Subcutaneous abdominal adipose tissue (tissue), 5 donors: Measurements from ENCODE around the gene ALK.

ENCODE experiments used
- H3K27ac ChIP-seq: one replicate; pipeline ENCODE4 v1.7.0; 2013; ENCODE audit warnings: low read depth, mild to moderate bottlenecking, inconsistent platforms, low read length, moderate library complexity
- H3K27me3 ChIP-seq, 5 donors: one replicate each; pipeline ENCODE4 v1.7.0; 2013; ENCODE audit warnings: low read length in 5 of 5, inconsistent platforms in 1 of 5; ENCODE audit not compliant: control insufficient read depth in 5 of 5, insufficient read depth in 4 of 5
- H3K36me3 ChIP-seq, 5 donors: one replicate each; pipeline ENCODE4 v1.7.0; 2013; ENCODE audit warnings: low read length in 5 of 5; ENCODE audit not compliant: control insufficient read depth in 5 of 5, insufficient read depth in 5 of 5
- H3K4me1 ChIP-seq, 5 donors: one replicate each; pipeline ENCODE4 v1.7.0; 2013; ENCODE audit warnings: low read length in 5 of 5, mild to moderate bottlenecking in 3 of 5, moderate library complexity in 1 of 5; ENCODE audit not compliant: control insufficient read depth in 5 of 5, insufficient read depth in 5 of 5
- H3K4me3 ChIP-seq, 5 donors: one replicate each; pipeline ENCODE4 v1.7.0; 2013; ENCODE audit warnings: low read length in 5 of 5, low read depth in 1 of 5
- H3K9ac ChIP-seq, 5 donors: one replicate each; pipeline ENCODE4 v1.7.0; 2013; ENCODE audit warnings: low read length in 5 of 5, mild to moderate bottlenecking in 4 of 5, moderate library complexity in 3 of 5
- H3K9me3 ChIP-seq, 5 donors: one replicate each; pipeline ENCODE4 v1.7.0; 2013; ENCODE audit warnings: low read length in 5 of 5; ENCODE audit not compliant: control insufficient read depth in 5 of 5
- donor health status: healthy.
- donor health status: healthy.
- donor health status: healthy.
- donor health status: healthy.
- donor health status: healthy.

The ALK gene

DNA sequence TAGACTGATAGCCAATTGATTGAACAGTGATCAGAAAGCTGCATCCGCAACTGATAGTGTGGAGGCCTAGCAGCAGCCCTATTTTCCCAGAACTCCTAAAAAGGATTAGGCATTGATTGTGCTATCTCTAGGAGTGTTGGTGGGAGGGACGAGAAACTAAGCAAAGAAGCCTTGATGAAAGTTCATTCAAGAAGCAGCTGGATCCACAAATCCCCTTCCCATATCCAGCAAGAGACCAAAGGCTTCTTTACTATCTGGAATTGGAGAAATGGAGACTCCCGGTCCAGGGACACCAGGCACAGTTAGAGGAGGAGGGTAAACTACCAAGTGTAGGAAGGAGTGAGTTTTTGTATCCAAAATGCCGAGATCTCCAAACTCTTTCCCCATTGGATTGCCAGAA is 151.5 kb downstream of the ALK start:
- Histone ChIP-seq H3K9me3 (no peaks in the 10 kb centered on the region), H3K27ac (no peak overlapping the region), H3K27me3 (no peaks in the 10 kb centered on the region), H3K4me3 (no peak overlapping the region), H3K9ac (no peak overlapping the region), H3K36me3 (no peaks in the 10 kb centered on the region), H3K4me1 (no peaks in the 10 kb centered on the region)

DNA sequence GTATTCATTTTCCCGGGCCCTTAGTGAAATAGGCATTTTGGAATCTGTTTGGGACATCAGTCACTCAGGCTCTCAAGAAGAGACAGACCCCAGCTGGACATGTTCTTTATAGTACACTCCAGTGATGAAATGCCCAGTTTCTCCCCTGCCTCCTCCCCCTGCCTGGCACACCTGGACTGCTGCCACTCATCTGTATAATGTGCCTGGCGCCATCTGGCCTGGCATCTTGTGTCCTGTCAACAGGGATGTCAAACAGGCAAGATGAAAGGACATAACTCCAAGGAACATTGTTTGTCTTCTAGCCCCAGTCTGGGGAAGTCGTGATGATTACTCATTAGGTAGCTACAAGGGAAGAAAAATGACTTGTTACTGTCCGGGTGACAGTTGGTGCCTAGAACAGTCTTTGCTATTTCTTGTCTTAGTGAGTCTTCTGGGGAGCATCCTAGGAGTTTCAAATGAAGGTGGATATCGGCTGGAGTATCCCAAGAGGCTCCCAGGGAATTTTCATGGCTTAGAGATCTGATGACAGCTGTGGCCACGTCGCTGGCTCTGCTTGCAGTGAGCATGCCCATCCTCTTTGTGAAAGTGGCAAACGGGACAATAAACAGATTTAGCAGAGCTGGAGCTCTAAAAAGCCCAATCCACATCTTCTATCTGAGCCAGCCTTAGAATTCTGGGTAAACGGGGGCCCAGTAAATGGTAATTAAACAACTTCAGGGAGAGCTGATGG is 153.6 kb downstream of the ALK start:
- no peaks in the 10 kb centered on the region for H3K4me1 ChIP-seq
- no peaks in the 10 kb centered on the region for H3K9me3 ChIP-seq
- H3K27ac ChIP-seq: no peak overlapping the region
- H3K36me3 ChIP-seq: no peaks in the 10 kb centered on the region
- H3K4me3 ChIP-seq: no peak overlapping the region
- H3K9ac ChIP-seq: no peak overlapping the region
- H3K27me3 ChIP-seq: no peaks in the 10 kb centered on the region

GRCh38 chr2:29766191-29766590 is 155.2 kb downstream of the ALK start:
- no peaks in the 10 kb centered on the region for H3K4me1 ChIP-seq
- no peak overlapping the region for H3K9ac ChIP-seq
- H3K9me3 ChIP-seq: no peaks in the 10 kb centered on the region
- H3K27ac ChIP-seq: no peak overlapping the region
- no peaks in the 10 kb centered on the region for H3K27me3 ChIP-seq
- H3K36me3 ChIP-seq: no peaks in the 10 kb centered on the region
- H3K4me3 ChIP-seq: no peak overlapping the region

- Histone ChIP-seq H3K9ac (no peak overlapping the region), H3K27me3 (no peaks in the 10 kb centered on the region), H3K27ac (no peak overlapping the region), H3K4me1 (no peaks in the 10 kb centered on the region), H3K4me3 (no peak overlapping the region), H3K9me3 (no peaks in the 10 kb centered on the region), H3K36me3 (no peaks in the 10 kb centered on the region)
These were observed 155.7 kb downstream of the ALK start for GRCh38 chr2:29765721-29766120.

DNA sequence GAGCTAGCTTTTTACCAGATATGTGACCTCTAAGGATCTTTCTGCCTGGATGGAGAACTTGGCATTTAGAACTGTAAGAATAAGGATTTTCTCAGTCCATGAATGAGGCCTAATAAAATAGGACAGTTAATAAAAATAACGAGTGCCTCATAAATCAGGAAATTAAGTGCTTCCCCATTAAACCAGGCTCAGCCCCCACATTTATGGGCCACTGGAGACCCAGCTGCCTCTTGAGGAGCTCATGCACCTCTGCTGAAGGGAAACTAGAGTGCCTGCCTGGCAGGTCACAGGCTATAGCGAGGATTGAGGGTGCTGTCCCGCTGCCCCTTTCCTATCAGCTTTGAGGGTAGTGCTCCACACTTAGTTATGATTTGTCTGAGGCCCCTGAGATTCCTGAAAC is 158.0 kb downstream of the ALK start:
- Histone ChIP-seq H3K4me1 (no peaks in the 10 kb centered on the region), H3K36me3 (no peaks in the 10 kb centered on the region), H3K27me3 (no peaks in the 10 kb centered on the region), H3K4me3 (no peak overlapping the region), H3K9me3 (no peaks in the 10 kb centered on the region), H3K27ac (no peak overlapping the region), H3K9ac (no peak overlapping the region)

GRCh38 chr2:29762239-29762638 is 159.1 kb downstream of the ALK start:
- Histone ChIP-seq H3K4me1 (no peaks in the 10 kb centered on the region), H3K4me3 (no peak overlapping the region), H3K36me3 (no peaks in the 10 kb centered on the region), H3K27ac (no peak overlapping the region), H3K27me3 (no peaks in the 10 kb centered on the region), H3K9ac (no peak overlapping the region), H3K9me3 (no peaks in the 10 kb centered on the region)

GRCh38 chr2:29761278-29761677 is 160.1 kb downstream of the ALK start:
- no peaks in the 10 kb centered on the region for H3K36me3 ChIP-seq
- H3K27me3 ChIP-seq: no peaks in the 10 kb centered on the region
- H3K4me1 ChIP-seq: no peaks in the 10 kb centered on the region
- no peak overlapping the region for H3K4me3 ChIP-seq
- no peaks in the 10 kb centered on the region for H3K9me3 ChIP-seq
- H3K9ac ChIP-seq: no peak overlapping the region
- H3K27ac ChIP-seq: no peak overlapping the region

DNA sequence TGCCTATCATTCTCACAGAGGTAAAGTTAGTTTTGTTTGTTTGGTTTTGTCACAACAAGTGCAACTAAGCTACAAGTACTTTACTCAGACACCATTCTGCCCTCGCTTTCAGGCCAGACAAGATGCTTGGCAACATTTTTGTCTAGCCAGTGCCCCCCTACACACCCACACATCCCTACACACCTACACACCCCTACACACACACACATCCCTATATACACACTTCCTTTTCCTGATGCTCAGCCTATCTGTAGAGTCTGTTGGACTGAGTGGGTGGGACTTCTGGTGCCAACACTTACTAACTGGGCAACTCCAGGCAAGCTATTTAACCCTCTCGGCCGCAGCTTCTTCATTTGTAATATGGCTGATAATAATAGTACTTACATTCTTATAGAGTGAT is 161.4 kb downstream of the ALK start:
- Histone ChIP-seq H3K9me3 (no peaks in the 10 kb centered on the region), H3K4me3 (no peak overlapping the region), H3K9ac (no peak overlapping the region), H3K4me1 (no peaks in the 10 kb centered on the region), H3K27ac (no peak overlapping the region), H3K27me3 (no peaks in the 10 kb centered on the region), H3K36me3 (no peaks in the 10 kb centered on the region)

DNA sequence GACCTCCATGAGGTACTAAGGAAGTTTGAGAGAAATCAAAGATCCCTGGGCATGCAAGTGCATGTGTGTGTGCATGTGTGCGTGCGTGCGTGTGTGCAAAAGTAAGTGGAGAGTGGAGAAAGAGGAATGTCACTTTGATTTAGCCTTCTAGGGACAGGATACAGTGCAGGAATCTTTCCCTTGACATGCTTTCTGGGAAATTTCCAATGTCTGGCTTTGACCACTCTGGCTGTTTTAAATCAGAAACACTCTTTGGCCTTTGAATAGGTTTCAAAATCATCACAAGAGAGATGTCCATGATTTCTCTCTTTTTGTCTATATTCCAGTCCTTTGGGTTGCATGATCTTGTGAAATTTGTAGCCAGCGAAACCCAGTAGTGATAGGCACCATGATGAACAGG is 162.0 kb downstream of the ALK start:
- no peaks in the 10 kb centered on the region for H3K36me3 ChIP-seq
- H3K4me1 ChIP-seq: no peaks in the 10 kb centered on the region
- H3K4me3 ChIP-seq: no peak overlapping the region
- no peak overlapping the region for H3K9ac ChIP-seq
- no peaks in the 10 kb centered on the region for H3K27me3 ChIP-seq
- H3K27ac ChIP-seq: no peak overlapping the region
- no peaks in the 10 kb centered on the region for H3K9me3 ChIP-seq

DNA sequence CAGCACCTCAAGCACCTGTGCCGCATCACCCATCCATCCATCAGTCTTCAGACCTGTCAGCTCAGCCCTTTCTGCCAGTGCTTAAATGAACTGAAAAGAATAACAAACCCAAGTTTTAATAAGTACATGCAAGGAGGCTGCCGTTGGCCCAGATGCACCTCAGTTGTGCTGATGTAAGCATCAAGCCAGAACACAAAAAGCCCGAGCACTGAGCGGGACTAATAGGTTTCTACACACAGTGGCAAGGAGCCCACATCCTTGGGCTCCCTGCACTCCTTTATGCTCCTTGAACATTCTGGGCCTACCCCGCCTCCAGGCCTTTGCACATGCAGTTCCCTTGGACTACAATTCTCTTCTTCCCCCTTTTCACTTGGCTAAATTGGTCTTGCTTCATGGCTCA is 165.6 kb downstream of the ALK start:
- Histone ChIP-seq H3K9ac (no peak overlapping the region), H3K36me3 (no peaks in the 10 kb centered on the region), H3K4me1 (no peaks in the 10 kb centered on the region), H3K27me3 (no peaks in the 10 kb centered on the region), H3K27ac (no peak overlapping the region), H3K4me3 (no peak overlapping the region), H3K9me3 (no peaks in the 10 kb centered on the region)

- H3K27ac ChIP-seq: no peak overlapping the region
- H3K4me1 ChIP-seq: no peaks in the 10 kb centered on the region
- no peak overlapping the region for H3K4me3 ChIP-seq
- H3K9me3 ChIP-seq: no peaks in the 10 kb centered on the region
- H3K27me3 ChIP-seq: no peaks in the 10 kb centered on the region
- no peaks in the 10 kb centered on the region for H3K36me3 ChIP-seq
- H3K9ac ChIP-seq: no peak overlapping the region
These were observed 166.2 kb downstream of the ALK start for GRCh38 chr2:29755233-29755632.
